Amygdala (tissue), 56 donors: ENCODE measurements around the gene DRG1.
"Not testable (repeated sequence)": the region's sequence is repeated elsewhere in the genome, so short reads cannot be mapped to it uniquely, and the experiment has no call there.

ENCODE experiments used
- DNase-seq, 56 donors: peaks; one replicate each; lab custom pipeline; 2025; lab: John Stamatoyannopoulos, UW

Gene DRG1

GRCh38 chr22:31442768-31443489, 43.5 kb downstream of the DRG1 start:
- no peak for DNase-seq

- no peak for DNase-seq
These were observed 44.1 kb downstream of the DRG1 start for GRCh38 chr22:31443516-31443915.

GRCh38 chr22:31445642-31446041, 46.2 kb downstream of the DRG1 start:
- no peak for DNase-seq

- no peak for DNase-seq
These were observed 46.8 kb downstream of the DRG1 start for GRCh38 chr22:31446208-31446607.

- DNase-seq, result no peak
These were observed 47.4 kb downstream of the DRG1 start for GRCh38 chr22:31446767-31447166.

- DNase-seq, result no peak
These were observed 47.9 kb downstream of the DRG1 start for GRCh38 chr22:31447337-31447736.

GRCh38 chr22:31448382-31448781, 49.0 kb downstream of the DRG1 start:
- no peak for DNase-seq

GRCh38 chr22:31449506-31449905, 50.1 kb downstream of the DRG1 start:
- no peak for DNase-seq

GRCh38 chr22:31451709-31452571, 52.5 kb downstream of the DRG1 start:
- DNase-seq, result no peak

- DNase-seq, result no peak
These were observed 62.3 kb downstream of the DRG1 start for GRCh38 chr22:31461699-31462098.

- no peak for DNase-seq
These were observed 65.9 kb downstream of the DRG1 start for GRCh38 chr22:31465307-31465706.

GRCh38 chr22:31474743-31475142, 75.3 kb downstream of the DRG1 start:
- DNase-seq, result no peak

GRCh38 chr22:31475800-31476199, 76.4 kb downstream of the DRG1 start:
- no peak for DNase-seq

- DNase-seq, result no peak
These were observed 77.9 kb downstream of the DRG1 start for GRCh38 chr22:31477329-31477728.

GRCh38 chr22:31481129-31481528, 81.7 kb downstream of the DRG1 start:
- no peak for DNase-seq

- not testable (repeated sequence) for DNase-seq
These were observed 83.1 kb downstream of the DRG1 start for GRCh38 chr22:31482470-31482869.
